Right lobe of liver (tissue), 6 donors: Measurements from ENCODE around the gene POU2F1. TPM values are rescaled to one million over a fixed set of nuclear protein-coding genes. Genes with fewer than 3 reads are reported as not detected.
"Not testable (repeated sequence)": the region's sequence is repeated elsewhere in the genome, so short reads cannot be mapped to it uniquely, and the experiment has no call there.

ENCODE experiments used
- ATAC-seq, 4 donors: fragments of 200-7000 bp; cut with Tn5 transposase; one replicate each; pipeline ENCODE4 v1.9.1; 2020; ENCODE audit warnings: mild to moderate bottlenecking in 4 of 4, moderate library complexity in 4 of 4
- DNase-seq, 3 donors: peaks; one replicate each; pipeline ENCODE4 v3.0.0-alpha.2; 2020
- H3K27ac ChIP-seq, 3 donors: fragments of 200-600 bp; one replicate each; pipeline ENCODE4 v1.8.0; 2022
- H3K27me3 ChIP-seq, 2 donors: fragments of 200-600 bp; one replicate each; pipeline ENCODE4 v1.8.0; 2022
- H3K36me3 ChIP-seq, 4 donors: fragments of 200-600 bp; sonication (generic) in 1 of 4; one replicate each; pipeline versions ENCODE4 v1.5.1 to v1.8.0; 2017 to 2022; ENCODE audit warnings: control low read depth in 1 of 4
- H3K4me1 ChIP-seq, 4 donors: fragments of 200-600 bp; sonication (generic) in 1 of 4; one replicate each; pipeline versions ENCODE4 v1.5.1 to v1.8.0; 2017 to 2022; ENCODE audit warnings: control low read depth in 1 of 4
- H3K4me3 ChIP-seq, 3 donors: fragments of 200-600 bp; one replicate each; pipeline ENCODE4 v1.8.0; 2022
- H3K9me3 ChIP-seq, 4 donors: fragments of 200-600 bp; sonication (generic) in 1 of 4; one replicate each; pipeline versions ENCODE4 v1.5.1 to v1.8.0; 2017 to 2022; ENCODE audit warnings: control low read depth in 1 of 4
- POLR2A ChIP-seq: fragments of 450-650 bp; IDR thresholded peaks from one replicate; pipeline ENCODE4 v1.6.1; 2017; ENCODE audit warnings: antibody characterized with exemption, mild to moderate bottlenecking
- WGBS: methylation state at CpG from one replicate; pipeline ENCODE4 v1.1.6; 2018; ENCODE audit warnings: low coverage, low lambda C conversion rate; ENCODE audit not compliant: insufficient coverage; ENCODE audit errors: missing lambda C conversion rate; 5-methylcytosine and 5-hydroxymethylcytosine counted together
- intact Hi-C, 2 donors: fragments of 100-400 bp; cut with DNase I; formaldehyde crosslinking; loops; one replicate each; pipeline versions ENCODE4 v1.11.2 to v1.14.1; 2022
- total RNA-seq, 6 experiments: library from RNA; depleted of rRNA in 2 of 6; stranded (reverse); fragments of >200 nt in 2 of 6; fragmentation: NEBNext Ultra II Directional in 3 of 6; extraction: Animal tissue kit (Norgen Biotek cat#: 25700) in 3 of 6; gene quantifications; one replicate each; pipeline versions ENCODE4 v1.1.0 to v1.2.4, GENCODE V29; 2016 to 2023
- TF ChIP-seq, protein P1 (sequence below), 4 donors: fragments of 200-600 bp in 3 of 4; fragments of 450-650 bp in 1 of 4; IDR thresholded peaks; one replicate each; pipeline versions ENCODE4 v1.5.1 to v1.8.0; 2016 to 2022; ENCODE audit warnings: antibody characterized with exemption in 4 of 4, mild to moderate bottlenecking in 2 of 4
- donor health status: DM: no; HTN: yes; CAD: no.
- donor health status: DM: no; HTN: no; CAD: no.
- donor health status: DM: no; HTN: no; CAD: no.
- donor health status: DM: no; HTN: yes; CAD: no.
- donor health status: DM: no; HTN: yes; CAD: no.

The POU2F1 gene
- total RNA-seq, 6 experiments from 2014 or later, result 4.8 to 10.3 (median 6.2) TPM

DNA sequence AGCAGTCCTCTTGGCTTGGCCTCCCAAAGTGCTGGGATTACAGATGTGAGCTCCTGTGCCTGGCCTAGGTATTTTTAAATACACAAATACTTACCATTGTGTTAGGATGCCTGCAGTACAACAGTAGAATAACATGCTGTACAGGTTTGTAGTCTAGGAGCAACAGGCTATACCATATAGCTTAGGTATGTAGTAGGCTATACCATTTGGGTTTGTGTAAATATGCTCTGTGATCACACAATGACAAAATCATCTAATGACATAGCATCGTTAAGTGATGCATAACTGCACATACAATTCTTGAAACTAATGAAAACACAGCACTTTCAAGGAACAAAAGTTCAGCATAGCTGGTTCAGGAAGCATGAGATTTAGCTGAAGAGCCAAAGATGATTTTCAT is 12.7 kb downstream of the POU2F1 start:
- no peak overlapping the region for H3K27ac ChIP-seq
- TF ChIP-seq POLR2A, result no peak
- TF ChIP-seq, protein P1, sequence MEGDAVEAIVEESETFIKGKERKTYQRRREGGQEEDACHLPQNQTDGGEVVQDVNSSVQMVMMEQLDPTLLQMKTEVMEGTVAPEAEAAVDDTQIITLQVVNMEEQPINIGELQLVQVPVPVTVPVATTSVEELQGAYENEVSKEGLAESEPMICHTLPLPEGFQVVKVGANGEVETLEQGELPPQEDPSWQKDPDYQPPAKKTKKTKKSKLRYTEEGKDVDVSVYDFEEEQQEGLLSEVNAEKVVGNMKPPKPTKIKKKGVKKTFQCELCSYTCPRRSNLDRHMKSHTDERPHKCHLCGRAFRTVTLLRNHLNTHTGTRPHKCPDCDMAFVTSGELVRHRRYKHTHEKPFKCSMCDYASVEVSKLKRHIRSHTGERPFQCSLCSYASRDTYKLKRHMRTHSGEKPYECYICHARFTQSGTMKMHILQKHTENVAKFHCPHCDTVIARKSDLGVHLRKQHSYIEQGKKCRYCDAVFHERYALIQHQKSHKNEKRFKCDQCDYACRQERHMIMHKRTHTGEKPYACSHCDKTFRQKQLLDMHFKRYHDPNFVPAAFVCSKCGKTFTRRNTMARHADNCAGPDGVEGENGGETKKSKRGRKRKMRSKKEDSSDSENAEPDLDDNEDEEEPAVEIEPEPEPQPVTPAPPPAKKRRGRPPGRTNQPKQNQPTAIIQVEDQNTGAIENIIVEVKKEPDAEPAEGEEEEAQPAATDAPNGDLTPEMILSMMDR (IDR thresholded peaks at IDR 0.05), result no peak
- H3K27me3 ChIP-seq, result no peaks in the 10 kb centered on the region
- DNase-seq (no peak), ATAC-seq (no peak)
- intact Hi-C loops, result no loop called here
- no peak overlapping the region for H3K4me3 ChIP-seq
- no peaks in the 10 kb centered on the region for H3K36me3 ChIP-seq
- 100% methylated on average over 1 of the region's 1 CpG for WGBS
- H3K9me3 ChIP-seq, result no peaks in the 10 kb centered on the region
- H3K4me1 ChIP-seq, result peaks cover 0 to 10% (median 0%) of the 10 kb centered on the region in 4 donors

DNA sequence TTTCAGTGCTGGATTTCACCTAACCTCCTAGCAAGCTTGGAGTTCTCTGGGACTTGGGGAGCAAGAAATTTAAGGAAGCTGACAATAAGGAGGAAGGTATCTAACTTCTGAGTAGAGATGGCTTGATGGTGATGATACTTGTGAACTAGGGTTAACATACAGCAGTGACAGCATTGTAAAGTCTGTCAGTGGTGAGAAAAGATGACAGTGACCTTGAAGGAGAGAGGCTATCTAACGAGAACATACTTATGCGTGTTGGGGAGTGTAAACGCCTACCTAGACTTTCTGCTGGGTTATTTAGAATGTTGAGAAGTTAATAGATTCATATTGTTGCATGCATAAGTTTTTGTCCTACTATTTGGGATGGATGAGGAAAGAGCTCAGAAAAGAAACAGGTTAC is 16.3 kb downstream of the POU2F1 start:
- intact Hi-C loops, result no loop called here
- ATAC-seq, result no peak
- Histone ChIP-seq H3K27me3 (no peaks in the 10 kb centered on the region), H3K4me1 (peaks cover 0 to 22% (median 0%) of the 10 kb centered on the region in 4 donors), H3K36me3 (no peaks in the 10 kb centered on the region), H3K27ac (no peak overlapping the region), H3K4me3 (no peak overlapping the region), H3K9me3 (no peaks in the 10 kb centered on the region)
- 91% methylated on average over 3 of the region's 3 CpGs for WGBS
- TF ChIP-seq POLR2A, result no peak
- TF ChIP-seq, protein P1 (IDR thresholded peaks at IDR 0.05), result no peak
- no peak for DNase-seq

DNA sequence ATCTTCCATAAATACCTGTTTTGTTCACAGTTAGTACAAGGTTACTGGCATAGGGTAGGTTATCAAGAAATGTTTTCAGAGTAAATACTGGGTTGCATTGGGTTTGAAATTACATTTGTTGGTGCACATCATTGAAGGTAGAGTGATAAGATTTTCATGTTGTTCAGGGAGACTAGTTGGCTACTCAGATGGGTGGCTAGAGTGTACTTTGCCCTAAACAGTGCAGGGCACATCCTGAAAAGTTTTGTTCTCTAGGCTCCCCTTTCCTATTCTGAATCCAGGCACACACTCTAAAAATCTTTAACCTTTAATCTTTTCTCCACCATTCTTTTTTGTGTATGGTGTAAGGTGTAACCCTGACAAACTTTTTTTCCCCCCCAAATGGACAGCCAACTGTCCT is 18.0 kb downstream of the POU2F1 start:
- no peaks in the 10 kb centered on the region for H3K9me3 ChIP-seq
- no peaks in the 10 kb centered on the region for H3K27me3 ChIP-seq
- intact Hi-C loops, result no loop called here
- no peak for TF ChIP-seq POLR2A
- TF ChIP-seq, protein P1 (IDR thresholded peaks at IDR 0.05), result no peak
- ATAC-seq, result peak; percentile 76 to 89 (median 82)
- peaks cover 0 to 17% (median 0%) of the 10 kb centered on the region in 4 donors for H3K4me1 ChIP-seq
- no peaks in the 10 kb centered on the region for H3K36me3 ChIP-seq
- no peak overlapping the region for H3K27ac ChIP-seq
- H3K4me3 ChIP-seq, result no peak overlapping the region
- no peak for DNase-seq

DNA sequence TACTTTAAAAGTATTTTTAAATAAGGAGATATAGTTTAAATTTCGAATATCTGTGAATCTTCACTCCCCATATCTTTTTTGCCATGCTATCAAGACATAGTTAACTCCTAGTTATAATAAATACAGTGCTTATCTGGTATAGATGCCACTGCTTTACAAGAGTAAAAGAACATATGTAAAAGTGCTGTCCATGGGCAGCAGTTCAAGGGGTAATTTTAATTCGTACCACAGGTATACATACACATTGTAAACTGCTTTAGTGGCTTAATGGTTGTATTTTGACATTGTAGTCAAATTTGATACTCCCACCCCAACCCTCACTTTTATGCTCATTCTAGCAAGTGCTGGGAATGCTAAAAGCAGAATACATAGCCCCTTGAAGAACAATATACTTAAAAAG is 18.6 kb downstream of the POU2F1 start:
- peaks cover 0 to 12% (median 0%) of the 10 kb centered on the region in 4 donors for H3K4me1 ChIP-seq
- 81% methylated on average over 2 of the region's 2 CpGs for WGBS
- H3K36me3 ChIP-seq, result no peaks in the 10 kb centered on the region
- H3K27me3 ChIP-seq, result no peaks in the 10 kb centered on the region
- DNase-seq (no peak), ATAC-seq (no peak)
- no peak overlapping the region for H3K4me3 ChIP-seq
- H3K27ac ChIP-seq, result no peak overlapping the region
- TF ChIP-seq POLR2A, result no peak
- TF ChIP-seq, protein P1 (IDR thresholded peaks at IDR 0.05), result no peak
- intact Hi-C loops, result no loop called here
- no peaks in the 10 kb centered on the region for H3K9me3 ChIP-seq

DNA sequence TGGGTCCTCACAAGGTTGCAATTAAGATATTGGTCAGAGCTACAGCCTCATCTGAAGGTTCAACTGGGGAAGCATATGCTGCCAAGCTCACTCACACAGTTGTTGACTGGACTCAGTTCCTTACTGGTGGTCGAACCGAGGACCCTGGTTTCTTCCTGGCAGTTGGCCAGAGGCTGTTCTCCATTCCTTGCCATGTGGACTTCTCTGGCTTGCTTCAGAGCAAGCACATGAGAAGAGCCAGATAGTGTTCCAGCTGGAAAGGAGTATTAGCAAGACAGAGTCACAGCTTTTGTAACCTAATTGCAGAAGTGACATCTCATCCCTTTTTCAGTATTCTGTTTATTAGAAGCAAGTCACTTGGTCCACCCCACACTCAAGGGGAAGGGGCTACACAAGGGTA is 23.6 kb downstream of the POU2F1 start:
- no CpG with 5 or more reads among the region's 2 CpGs for WGBS
- H3K27me3 ChIP-seq, result no peaks in the 10 kb centered on the region
- DNase-seq (no peak), ATAC-seq (no peak)
- H3K27ac ChIP-seq, result no peak overlapping the region
- intact Hi-C loops, result no loop called here
- no peaks in the 10 kb centered on the region for H3K9me3 ChIP-seq
- TF ChIP-seq POLR2A, result no peak
- TF ChIP-seq, protein P1 (IDR thresholded peaks at IDR 0.05), result no peak
- H3K4me1 ChIP-seq, result peaks cover 0 to 3% (median 0%) of the 10 kb centered on the region in 4 donors
- no peak overlapping the region for H3K4me3 ChIP-seq
- no peaks in the 10 kb centered on the region for H3K36me3 ChIP-seq

DNA sequence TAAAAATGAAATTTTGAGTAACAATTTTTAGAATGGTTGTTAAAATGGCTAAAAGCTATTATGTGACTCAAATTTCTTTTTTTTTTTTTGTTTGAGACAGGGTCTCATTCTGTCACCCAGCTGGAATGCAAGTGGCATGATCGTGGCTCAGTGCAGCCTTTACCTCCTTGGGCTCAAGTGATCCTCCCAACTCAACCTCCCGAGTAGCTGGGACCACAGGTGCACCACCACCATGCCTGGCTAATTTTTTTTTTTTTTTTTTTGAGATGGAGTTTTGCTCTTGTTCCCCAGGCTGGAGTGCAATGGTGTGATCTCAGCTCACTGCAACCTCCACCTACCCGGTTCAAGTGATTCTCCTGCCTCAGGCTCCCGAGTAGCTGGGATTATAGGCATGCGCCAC is 24.5 kb downstream of the POU2F1 start:
- intact Hi-C loops, H3K27ac ChIP-seq, ATAC-seq, H3K9me3 ChIP-seq, H3K36me3 ChIP-seq, DNase-seq, H3K4me3 ChIP-seq, H3K4me1 ChIP-seq, H3K27me3 ChIP-seq: not testable (repeated sequence)
- 100% methylated on average over 2 of the region's 5 CpGs for WGBS
